HG02870 (cell line): ENCODE measurements around the gene ZNF195.
"Not testable (repeated sequence)": the region's sequence is repeated elsewhere in the genome, so short reads cannot be mapped to it uniquely, and the experiment has no call there.

Source experiments
- ATAC-seq: cut with Tn5 transposase; IDR thresholded peaks from one replicate; pipeline ENCODE4 v1.9.1; 2021; ENCODE audit warnings: mild to moderate bottlenecking, moderate library complexity; ENCODE audit not compliant: unreplicated experiment

Gene ZNF195

GRCh38 chr11:3378426-3379423, at the start of gene ZNF195:
Gene ZNF195 (minus strand): TSS chr11:3379146. CDS start chr11:3379040, 106 bp downstream.
- peak; percentile 99 for ATAC-seq

- ATAC-seq = not testable (repeated sequence)
Observed at GRCh38 chr11:3428076-3428475, 49.1 kb upstream of the ZNF195 start.

GRCh38 chr11:3426541-3426940, 47.6 kb upstream of the ZNF195 start:
- ATAC-seq = not testable (repeated sequence)

GRCh38 chr11:3423928-3424327, 45.0 kb upstream of the ZNF195 start:
- not testable (repeated sequence) for ATAC-seq

GRCh38 chr11:3423138-3423731, 44.3 kb upstream of the ZNF195 start:
- not testable (repeated sequence) for ATAC-seq

- ATAC-seq = peak; percentile 92
Observed at GRCh38 chr11:3422380-3423137, 43.6 kb upstream of the ZNF195 start.

- not testable (repeated sequence) for ATAC-seq
Observed at GRCh38 chr11:3421608-3422379, 42.8 kb upstream of the ZNF195 start.

GRCh38 chr11:3420281-3421042, 41.5 kb upstream of the ZNF195 start:
- not testable (repeated sequence) for ATAC-seq

- not testable (repeated sequence) for ATAC-seq
Observed at GRCh38 chr11:3419496-3419895, 40.5 kb upstream of the ZNF195 start.

GRCh38 chr11:3417047-3417446, 38.1 kb upstream of the ZNF195 start:
- ATAC-seq = not testable (repeated sequence)

- not testable (repeated sequence) for ATAC-seq
Observed at GRCh38 chr11:3415301-3415700, 36.4 kb upstream of the ZNF195 start.

- ATAC-seq = not testable (repeated sequence)
Observed at GRCh38 chr11:3413666-3414065, 34.7 kb upstream of the ZNF195 start.

- ATAC-seq = no peak
Observed at GRCh38 chr11:3412837-3413236, 33.9 kb upstream of the ZNF195 start.

- ATAC-seq = not testable (repeated sequence)
Observed at GRCh38 chr11:3408722-3409121, 29.8 kb upstream of the ZNF195 start.

GRCh38 chr11:3408058-3408605, 29.2 kb upstream of the ZNF195 start:
- ATAC-seq = not testable (repeated sequence)

- ATAC-seq = not testable (repeated sequence)
Observed at GRCh38 chr11:3406937-3407336, 28.0 kb upstream of the ZNF195 start.

- ATAC-seq = not testable (repeated sequence)
Observed at GRCh38 chr11:3406223-3406875, 27.4 kb upstream of the ZNF195 start.

GRCh38 chr11:3404076-3404925, 25.4 kb upstream of the ZNF195 start:
- ATAC-seq = not testable (repeated sequence)
